ENCODE data around the gene LEKR1. TPM values are rescaled to one million over a fixed set of nuclear protein-coding genes. Genes with fewer than 3 reads are reported as not detected.
"Not testable (repeated sequence)": the region's sequence is repeated elsewhere in the genome, so short reads cannot be mapped to it uniquely, and the experiment has no call there.

The LEKR1 gene
- total RNA-seq, 1 donor from 2014 or later: not detected

- H3K4me1 ChIP-seq: no peaks in the 10 kb centered on the region
- H3K4me3 ChIP-seq: no peak overlapping the region
- DNase-seq (ENCODE audit: low spot score in 2 of 2): no peak
- H3K36me3 ChIP-seq: no peaks in the 10 kb centered on the region
- no peak for TF ChIP-seq CTCF (IDR thresholded peaks at IDR 0.05)
- H3K27me3 ChIP-seq: no peaks in the 10 kb centered on the region
- no peak overlapping the region for H3K27ac ChIP-seq
- intact Hi-C loops (cut with DNase I): no loop called here
- peaks cover 0 to 12% of the 10 kb centered on the region in 2 donors for H3K9me3 ChIP-seq
Observed at GRCh38 chr3:156888176-156888575, 62.0 kb downstream of the LEKR1 start.

GRCh38 chr3:156888576-156888975 lies 62.4 kb downstream of the LEKR1 start:
- H3K27ac ChIP-seq: no peak overlapping the region
- no peak for TF ChIP-seq CTCF (IDR thresholded peaks at IDR 0.05)
- no peak for DNase-seq (ENCODE audit: low spot score in 2 of 2)
- intact Hi-C loops (cut with DNase I): no loop called here
- peaks cover 0 to 8% of the 10 kb centered on the region in 2 donors for H3K9me3 ChIP-seq
- no peaks in the 10 kb centered on the region for H3K27me3 ChIP-seq
- H3K4me3 ChIP-seq: no peak overlapping the region
- no peaks in the 10 kb centered on the region for H3K36me3 ChIP-seq
- no peaks in the 10 kb centered on the region for H3K4me1 ChIP-seq

- no peak for DNase-seq (ENCODE audit: low spot score in 2 of 2)
- no peak overlapping the region for H3K27ac ChIP-seq
- no peaks in the 10 kb centered on the region for H3K9me3 ChIP-seq
- no peak for TF ChIP-seq CTCF (IDR thresholded peaks at IDR 0.05)
- no peaks in the 10 kb centered on the region for H3K27me3 ChIP-seq
- no peaks in the 10 kb centered on the region for H3K4me1 ChIP-seq
- no peaks in the 10 kb centered on the region for H3K36me3 ChIP-seq
- no peak overlapping the region for H3K4me3 ChIP-seq
- intact Hi-C loops (cut with DNase I): no loop called here
Observed at GRCh38 chr3:156892701-156893100, 66.5 kb downstream of the LEKR1 start.

GRCh38 chr3:156895374-156895773 lies 69.2 kb downstream of the LEKR1 start:
- DNase-seq (ENCODE audit: low spot score in 2 of 2); H3K9me3 ChIP-seq; H3K4me1 ChIP-seq; intact Hi-C loops (cut with DNase I); H3K27me3 ChIP-seq; H3K27ac ChIP-seq; H3K4me3 ChIP-seq; H3K36me3 ChIP-seq: not testable (repeated sequence)

GRCh38 chr3:156897851-156898250 lies 71.7 kb downstream of the LEKR1 start:
- H3K9me3 ChIP-seq; H3K27me3 ChIP-seq; DNase-seq (ENCODE audit: low spot score in 2 of 2); H3K4me1 ChIP-seq; intact Hi-C loops (cut with DNase I); H3K27ac ChIP-seq; H3K4me3 ChIP-seq; H3K36me3 ChIP-seq: not testable (repeated sequence)

GRCh38 chr3:156898296-156898880 lies 72.2 kb downstream of the LEKR1 start:
- TF ChIP-seq CTCF (IDR thresholded peaks at IDR 0.05): no peak
- Histone ChIP-seq H3K4me1 (no peaks in the 10 kb centered on the region), H3K27me3 (no peaks in the 10 kb centered on the region), H3K4me3 (no peak overlapping the region), H3K36me3 (no peaks in the 10 kb centered on the region), H3K27ac (no peak overlapping the region), H3K9me3 (no peaks in the 10 kb centered on the region)
- DNase-seq (ENCODE audit: low spot score in 2 of 2): no peak
- intact Hi-C loops (cut with DNase I): no loop called here

- H3K4me3 ChIP-seq: no peak overlapping the region
- intact Hi-C loops (cut with DNase I): no loop called here
Observed at GRCh38 chr3:156899951-156900350, 73.8 kb downstream of the LEKR1 start.

More at GRCh38 chr3:156899951-156900350, 73.8 kb downstream of the LEKR1 start:
- no peaks in the 10 kb centered on the region for H3K9me3 ChIP-seq
- no peaks in the 10 kb centered on the region for H3K36me3 ChIP-seq
- H3K27ac ChIP-seq: no peak overlapping the region
- DNase-seq (ENCODE audit: low spot score in 2 of 2): no peak
- no peak for TF ChIP-seq CTCF (IDR thresholded peaks at IDR 0.05)
- H3K4me1 ChIP-seq: no peaks in the 10 kb centered on the region
- H3K27me3 ChIP-seq: no peaks in the 10 kb centered on the region
